ENCODE data around the gene RHOXF1. TPM values are rescaled to one million over a fixed set of nuclear protein-coding genes. Genes with fewer than 3 reads are reported as not detected.
"Not testable (repeated sequence)": the region's sequence is repeated elsewhere in the genome, so short reads cannot be mapped to it uniquely, and the experiment has no call there.

Gene RHOXF1
- total RNA-seq, 4 donors from 2014 or later: not detected

DNA sequence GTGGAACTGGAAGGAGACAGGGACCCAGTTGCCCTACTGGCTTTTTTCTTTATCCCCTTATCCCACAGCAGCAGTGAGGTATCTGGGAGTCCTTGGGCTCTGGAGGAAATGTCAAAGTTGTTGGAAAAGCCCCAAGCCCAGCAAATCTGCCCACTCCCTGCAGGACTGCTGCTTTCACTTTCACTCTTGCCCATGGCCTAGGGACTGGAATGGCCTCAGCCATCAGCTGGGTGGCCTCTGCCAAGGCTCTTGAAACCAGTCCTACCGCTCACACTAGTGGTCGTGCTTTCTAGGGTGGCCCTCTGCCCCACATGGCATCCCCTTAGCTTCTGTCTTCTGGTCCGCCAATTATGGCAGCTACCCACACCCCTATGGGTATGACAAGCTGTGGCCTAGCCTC is 9.7 kb upstream of the RHOXF1 start:
- intact Hi-C loops (cut with DNase I): no loop called here
- Histone ChIP-seq H3K4me3 (no peak overlapping the region), H3K27me3 (no peaks in the 10 kb centered on the region), H3K36me3 (no peaks in the 10 kb centered on the region), H3K9me3 (no peaks in the 10 kb centered on the region), H3K27ac (no peak overlapping the region), H3K4me1 (no peaks in the 10 kb centered on the region)
- no peak for DNase-seq
- TF ChIP-seq, protein P1, sequence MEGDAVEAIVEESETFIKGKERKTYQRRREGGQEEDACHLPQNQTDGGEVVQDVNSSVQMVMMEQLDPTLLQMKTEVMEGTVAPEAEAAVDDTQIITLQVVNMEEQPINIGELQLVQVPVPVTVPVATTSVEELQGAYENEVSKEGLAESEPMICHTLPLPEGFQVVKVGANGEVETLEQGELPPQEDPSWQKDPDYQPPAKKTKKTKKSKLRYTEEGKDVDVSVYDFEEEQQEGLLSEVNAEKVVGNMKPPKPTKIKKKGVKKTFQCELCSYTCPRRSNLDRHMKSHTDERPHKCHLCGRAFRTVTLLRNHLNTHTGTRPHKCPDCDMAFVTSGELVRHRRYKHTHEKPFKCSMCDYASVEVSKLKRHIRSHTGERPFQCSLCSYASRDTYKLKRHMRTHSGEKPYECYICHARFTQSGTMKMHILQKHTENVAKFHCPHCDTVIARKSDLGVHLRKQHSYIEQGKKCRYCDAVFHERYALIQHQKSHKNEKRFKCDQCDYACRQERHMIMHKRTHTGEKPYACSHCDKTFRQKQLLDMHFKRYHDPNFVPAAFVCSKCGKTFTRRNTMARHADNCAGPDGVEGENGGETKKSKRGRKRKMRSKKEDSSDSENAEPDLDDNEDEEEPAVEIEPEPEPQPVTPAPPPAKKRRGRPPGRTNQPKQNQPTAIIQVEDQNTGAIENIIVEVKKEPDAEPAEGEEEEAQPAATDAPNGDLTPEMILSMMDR (IDR thresholded peaks at IDR 0.05): no peak
- TF ChIP-seq POLR2A (IDR thresholded peaks at IDR 0.05): no peak
- 92% methylated on average over 2 of the region's 3 CpGs; no CpG with 5 or more reads in 1 of the 2 donors for WGBS, 2 donors

GRCh38 chrX:120120223-120120622 is 4.5 kb upstream of the RHOXF1 start:
- WGBS, 2 donors: 63% methylated on average over 4 of the region's 12 CpGs; no CpG with 5 or more reads in 1 of the 2 donors
- TF ChIP-seq, protein P1 (IDR thresholded peaks at IDR 0.05): no peak
- TF ChIP-seq POLR2A (IDR thresholded peaks at IDR 0.05): no peak
- H3K36me3 ChIP-seq: no peaks in the 10 kb centered on the region
- no peaks in the 10 kb centered on the region for H3K27me3 ChIP-seq
- DNase-seq: no peak
- no peak overlapping the region for H3K4me3 ChIP-seq
- no peaks in the 10 kb centered on the region for H3K9me3 ChIP-seq
- H3K27ac ChIP-seq: no peak overlapping the region
- intact Hi-C loops (cut with DNase I): no loop called here
- H3K4me1 ChIP-seq: no peaks in the 10 kb centered on the region

- intact Hi-C loops (cut with DNase I): no loop called here
- no peaks in the 10 kb centered on the region for H3K36me3 ChIP-seq
- no peak overlapping the region for H3K27ac ChIP-seq
- no peaks in the 10 kb centered on the region for H3K27me3 ChIP-seq
- no peak for DNase-seq
- no peaks in the 10 kb centered on the region for H3K9me3 ChIP-seq
- no peak for TF ChIP-seq POLR2A (IDR thresholded peaks at IDR 0.05)
- TF ChIP-seq, protein P1 (IDR thresholded peaks at IDR 0.05): no peak
- H3K4me3 ChIP-seq: no peak overlapping the region
- H3K4me1 ChIP-seq: no peaks in the 10 kb centered on the region
Measured at GRCh38 chrX:120111611-120112010, 4.1 kb downstream of the RHOXF1 start.

DNA sequence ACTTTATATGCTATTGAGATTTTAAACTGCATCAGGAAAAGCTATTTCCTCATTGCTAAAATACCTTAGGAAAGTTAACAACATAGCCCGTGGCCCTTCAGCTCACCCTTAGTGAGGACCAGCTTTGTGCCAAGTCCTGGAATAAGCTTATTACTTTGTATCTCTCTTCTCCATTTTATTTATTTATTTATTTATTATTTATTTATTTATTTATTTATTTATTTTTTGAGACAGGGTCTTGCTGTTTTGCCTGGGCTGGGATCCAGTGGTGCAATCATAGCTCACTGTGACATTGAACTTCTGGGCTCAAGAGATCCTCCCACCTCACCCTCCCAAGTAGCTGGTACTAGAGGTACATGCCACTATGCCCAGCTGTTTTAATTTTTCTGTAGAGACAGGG is 6.3 kb downstream of the RHOXF1 start:
- intact Hi-C loops (cut with DNase I): no loop called here
- WGBS, 2 donors: 68 to 87% methylated on average over 1 of the region's 1 CpG
- Histone ChIP-seq H3K4me1 (no peaks in the 10 kb centered on the region), H3K9me3 (no peaks in the 10 kb centered on the region), H3K36me3 (no peaks in the 10 kb centered on the region), H3K27ac (no peak overlapping the region), H3K4me3 (no peak overlapping the region), H3K27me3 (no peaks in the 10 kb centered on the region)
- no peak for TF ChIP-seq POLR2A (IDR thresholded peaks at IDR 0.05)
- TF ChIP-seq, protein P1 (IDR thresholded peaks at IDR 0.05): no peak
- no peak for DNase-seq

DNA sequence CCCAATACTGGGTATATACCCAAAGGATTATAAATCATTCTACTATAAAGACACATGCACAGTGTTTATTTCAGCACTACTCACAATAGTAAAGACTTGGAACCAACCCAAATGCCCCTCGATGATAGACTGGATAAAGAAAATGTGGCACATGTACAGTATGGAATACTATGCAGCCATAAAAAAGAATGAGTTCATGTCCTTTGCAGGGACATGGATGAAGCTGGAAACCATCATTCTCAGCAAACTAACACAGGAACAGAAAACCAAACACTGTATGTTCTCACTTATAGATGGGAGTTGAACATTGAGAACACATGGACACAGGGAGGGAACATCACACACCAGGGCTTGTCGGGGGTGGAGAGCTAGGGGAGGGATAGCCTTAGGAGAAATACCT is 11.0 kb downstream of the RHOXF1 start:
- H3K27me3 ChIP-seq; H3K4me1 ChIP-seq; H3K4me3 ChIP-seq; H3K36me3 ChIP-seq; intact Hi-C loops (cut with DNase I); H3K27ac ChIP-seq; DNase-seq: not testable (repeated sequence)
- 92 to 94% methylated on average over 2 of the region's 2 CpGs for WGBS, 2 donors
- peaks cover 0 to 15% (median 0%) of the 10 kb centered on the region in 3 donors for H3K9me3 ChIP-seq

DNA sequence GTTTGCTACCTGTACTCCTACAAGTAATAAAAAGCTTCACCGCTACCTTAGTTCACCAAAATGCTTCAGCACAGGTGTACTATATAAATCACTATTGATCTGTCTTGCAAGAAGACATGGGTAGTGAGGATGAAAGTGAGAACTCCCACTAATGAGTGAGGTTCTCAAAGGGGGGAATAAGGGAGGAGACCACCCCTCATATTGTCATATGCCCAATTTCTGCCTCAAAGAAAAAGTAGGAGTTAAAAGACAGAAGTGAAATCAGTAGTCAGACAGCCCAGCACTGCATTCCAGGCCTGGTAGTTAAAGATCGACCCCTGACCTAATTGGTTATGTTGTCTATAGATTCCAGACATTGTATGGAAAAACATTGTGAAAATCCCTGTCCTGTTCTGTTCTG is 14.7 kb downstream of the RHOXF1 start:
- H3K4me1 ChIP-seq; DNase-seq; H3K27me3 ChIP-seq; H3K27ac ChIP-seq; H3K36me3 ChIP-seq; intact Hi-C loops (cut with DNase I); H3K4me3 ChIP-seq: not testable (repeated sequence)
- WGBS, 2 donors: 68 to 83% methylated on average over 2 of the region's 2 CpGs
- peaks cover 0 to 15% (median 0%) of the 10 kb centered on the region in 3 donors for H3K9me3 ChIP-seq
